PFSK-1 (cell line): ENCODE results near the gene AQP10.

Experiments
- FOXP2 ChIP-seq: optimal IDR thresholded peaks from 2 replicates; pipeline ENCODE3; 2011; ENCODE audit warnings: borderline replicate concordance, control low read depth, inconsistent platforms; ENCODE audit not compliant: insufficient read depth; ENCODE audit errors: extremely low read length, extremely low read depth
- POLR2AphosphoS5 ChIP-seq: IDR thresholded peaks from 2 replicates; pipeline ENCODE4 v1.6.1; 2012; ENCODE audit warnings: low read depth, mild to moderate bottlenecking, control low read depth, low read length, moderate library complexity
- REST ChIP-seq, 2 experiments: IDR thresholded peaks; 2 replicates each; pipeline versions ENCODE4 v1.6.1 to v1.8.0; 2011 to 2012; ENCODE audit warnings: low read depth in 2 of 2, low read length in 2 of 2, control low read depth in 1 of 2, inconsistent platforms in 1 of 2, mild to moderate bottlenecking in 1 of 2, moderate library complexity in 1 of 2; ENCODE audit not compliant: insufficient read depth in 1 of 2
- SIN3A ChIP-seq: IDR thresholded peaks from 2 replicates; pipeline ENCODE4 v1.6.1; 2012; ENCODE audit warnings: mild to moderate bottlenecking, low read length, moderate library complexity, borderline replicate concordance; ENCODE audit not compliant: insufficient read depth
- TAF1 ChIP-seq: IDR thresholded peaks from 2 replicates; pipeline ENCODE4 v1.6.1; 2012; ENCODE audit warnings: low read length, control low read depth, borderline replicate concordance; ENCODE audit not compliant: insufficient read depth

AQP10 gene

GRCh38 chr1:154318386-154318785 is 2.5 kb upstream of the AQP10 start:
- TF ChIP-seq POLR2AphosphoS5 (no peak), FOXP2 (no peak), REST (IDR thresholded peaks at IDR 0.05; ENCODE audit: insufficient read depth in 1 of 2, low read depth in 2 of 2, low read length in 2 of 2) (no peak), TAF1 (no peak), SIN3A (no peak)

GRCh38 chr1:154323493-154323892 is 2.6 kb downstream of the AQP10 start:
- TF ChIP-seq SIN3A (no peak), POLR2AphosphoS5 (no peak), TAF1 (no peak), REST (IDR thresholded peaks at IDR 0.05; ENCODE audit: insufficient read depth in 1 of 2, low read depth in 2 of 2, low read length in 2 of 2) (no peak), FOXP2 (no peak)

- TF ChIP-seq POLR2AphosphoS5: no peak
- TF ChIP-seq SIN3A: no peak
- no peak for TF ChIP-seq REST (IDR thresholded peaks at IDR 0.05; ENCODE audit: insufficient read depth in 1 of 2, low read depth in 2 of 2, low read length in 2 of 2)
- no peak for TF ChIP-seq TAF1
- no peak for TF ChIP-seq FOXP2
Observed at GRCh38 chr1:154324241-154324640, 3.3 kb downstream of the AQP10 start.

GRCh38 chr1:154324669-154325582 is 4.0 kb downstream of the AQP10 start, which contains the start of gene ATP8B2:
Gene ATP8B2 (plus strand): TSS chr1:154325525. CDS start chr1:154328142, 2,617 bp downstream.
- TF ChIP-seq POLR2AphosphoS5: no peak
- peak; percentile 7 for TF ChIP-seq FOXP2

- TF ChIP-seq SIN3A (peak; percentile 34; the same call in 1 of the 2 replicates), FOXP2 (peak; percentile 43), POLR2AphosphoS5 (no peak; the same call in 1 of the 2 replicates), TAF1 (peak; percentile 63; the same call in 1 of the 2 replicates), REST (IDR thresholded peaks at IDR 0.05; ENCODE audit: insufficient read depth in 1 of 2, low read depth in 2 of 2, low read length in 2 of 2) (no peak)
Observed at GRCh38 chr1:154325583-154326545, 5.0 kb downstream of the AQP10 start.
